NCI-H1092 (cell line): Measurements from ENCODE around the gene SPZ1.
"Not testable (repeated sequence)": the region's sequence is repeated elsewhere in the genome, so short reads cannot be mapped to it uniquely, and the experiment has no call there.

ENCODE experiments used
- DNase-seq: peaks from one replicate; lab custom pipeline; 2025; lab: John Stamatoyannopoulos, UW

Gene SPZ1, protein sequence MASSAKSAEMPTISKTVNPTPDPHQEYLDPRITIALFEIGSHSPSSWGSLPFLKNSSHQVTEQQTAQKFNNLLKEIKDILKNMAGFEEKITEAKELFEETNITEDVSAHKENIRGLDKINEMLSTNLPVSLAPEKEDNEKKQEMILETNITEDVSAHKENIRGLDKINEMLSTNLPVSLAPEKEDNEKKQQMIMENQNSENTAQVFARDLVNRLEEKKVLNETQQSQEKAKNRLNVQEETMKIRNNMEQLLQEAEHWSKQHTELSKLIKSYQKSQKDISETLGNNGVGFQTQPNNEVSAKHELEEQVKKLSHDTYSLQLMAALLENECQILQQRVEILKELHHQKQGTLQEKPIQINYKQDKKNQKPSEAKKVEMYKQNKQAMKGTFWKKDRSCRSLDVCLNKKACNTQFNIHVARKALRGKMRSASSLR

DNA sequence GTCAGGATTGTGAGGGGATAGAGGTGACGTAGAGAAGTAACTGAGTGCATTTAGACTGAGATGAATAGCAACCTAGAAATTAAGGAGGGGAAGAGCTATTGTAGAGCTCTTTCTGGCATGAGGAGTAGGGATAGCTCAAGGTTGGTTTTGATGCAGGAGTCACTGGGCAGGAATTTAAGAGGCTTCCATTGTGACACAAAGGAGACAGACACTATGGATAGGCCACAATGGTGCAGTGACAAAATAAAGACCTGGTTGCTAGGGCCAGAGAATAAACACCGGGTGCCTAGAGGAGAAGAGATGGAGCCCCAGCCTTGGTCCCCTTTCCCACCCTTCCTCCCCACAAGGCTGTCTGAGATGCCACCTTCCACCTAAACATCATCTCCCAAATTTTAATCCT lies at the start of gene SPZ1:
Gene SPZ1 (plus strand): TSS at position 301 of the 400 bp plus-strand sequence. CDS start 214 bp downstream, outside the sequence.
- no peak for DNase-seq

- not testable (repeated sequence) for DNase-seq
Measured at GRCh38 chr5:80270543-80270942, 49.3 kb upstream of the SPZ1 start.

DNA sequence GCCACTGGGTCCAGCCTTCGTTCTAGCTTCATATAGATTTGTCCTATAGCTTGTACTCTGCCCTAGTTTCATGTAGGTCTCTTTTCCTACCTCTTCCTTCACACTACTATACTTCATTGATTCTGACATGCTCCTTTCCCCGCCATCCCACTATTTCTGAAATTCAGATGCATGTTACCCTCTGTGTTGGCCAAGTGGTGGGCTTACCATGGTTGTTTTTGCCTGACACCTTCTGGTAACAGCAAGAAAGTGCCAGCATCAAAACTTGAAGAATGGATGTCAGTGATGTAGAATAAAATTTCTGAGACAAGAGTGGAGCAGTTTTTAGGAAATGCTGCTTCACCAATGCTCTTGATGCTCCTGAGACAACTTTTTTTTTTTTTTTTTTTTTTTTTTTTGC lies 44.5 kb upstream of the SPZ1 start:
- DNase-seq, result peak; percentile 12

DNA sequence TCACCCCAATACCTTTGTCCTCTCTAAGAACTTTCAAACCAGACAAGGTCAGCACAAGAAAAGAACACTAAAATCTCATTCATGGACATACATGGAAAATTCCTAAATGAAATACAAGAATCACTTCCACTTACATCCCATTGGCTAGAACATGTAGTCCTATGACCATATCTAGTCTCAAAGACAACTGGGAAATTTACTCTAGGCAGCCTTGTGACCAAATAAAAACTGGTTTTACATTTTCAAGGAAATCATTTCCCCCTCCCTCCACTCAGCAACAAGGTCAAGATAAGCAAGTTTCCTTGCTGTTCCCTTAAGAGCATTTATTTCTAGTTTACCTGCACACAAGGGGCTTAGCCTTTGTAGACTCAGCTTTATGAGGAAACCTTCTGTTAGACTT lies 43.6 kb upstream of the SPZ1 start:
- DNase-seq, result no peak

DNA sequence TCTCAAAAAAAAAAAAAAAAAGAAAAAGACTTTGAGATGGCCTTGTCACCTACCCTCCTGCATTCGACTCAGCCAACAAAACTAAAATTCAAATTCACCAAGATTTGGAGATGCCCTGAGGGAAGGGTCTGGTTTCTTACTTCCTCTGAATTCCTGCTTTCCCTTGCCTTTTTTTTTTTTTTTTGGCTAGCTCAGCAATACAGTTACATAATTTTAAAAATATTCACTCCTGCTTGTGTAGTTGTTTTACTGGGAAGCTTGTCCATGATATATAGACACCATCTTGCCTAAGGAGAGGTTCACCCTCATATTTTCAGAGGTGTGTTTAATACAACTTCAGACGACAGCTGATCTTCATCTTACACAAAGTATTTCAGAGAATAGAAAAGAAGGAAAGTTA lies 42.6 kb upstream of the SPZ1 start:
- DNase-seq, result no peak

DNA sequence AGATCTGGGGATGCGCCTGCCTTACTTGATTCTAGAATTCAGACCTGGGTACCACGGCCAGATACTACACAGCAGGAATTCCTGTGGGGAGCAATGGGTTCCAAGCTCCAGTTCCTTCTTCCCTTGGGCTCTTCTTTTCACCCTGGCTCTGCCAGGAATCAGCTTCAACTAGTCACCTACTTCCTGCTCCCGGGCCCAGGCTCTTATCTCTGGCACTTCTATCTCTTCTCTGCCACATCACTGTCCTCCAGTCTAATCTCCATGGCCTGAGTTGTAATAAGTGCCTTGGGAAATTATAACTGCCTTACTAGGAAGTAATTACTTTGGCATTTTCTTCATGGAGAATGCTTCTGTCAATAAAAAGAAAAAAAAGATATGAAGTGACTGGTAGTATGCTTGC lies 37.7 kb upstream of the SPZ1 start:
- DNase-seq, result no peak

DNA sequence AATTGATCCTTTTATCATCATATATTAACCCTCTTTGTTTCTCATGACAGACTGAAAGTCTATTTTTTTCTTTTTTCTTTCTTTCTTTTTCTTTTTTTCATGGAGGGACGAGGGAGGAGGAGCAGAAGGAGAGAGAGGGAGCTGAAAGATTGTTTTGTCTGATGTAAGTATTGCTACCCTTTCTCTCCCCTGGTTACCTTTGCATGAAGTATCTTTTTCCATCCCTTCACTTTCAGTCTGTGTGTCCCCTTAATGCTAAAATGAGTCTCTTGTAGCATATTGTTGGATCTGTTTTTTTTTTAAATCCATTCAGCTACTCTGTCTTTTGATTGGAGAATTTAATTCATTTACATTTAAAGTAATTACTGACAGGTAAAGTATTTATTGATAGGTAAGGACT lies 36.4 kb upstream of the SPZ1 start:
- DNase-seq, result no peak

DNA sequence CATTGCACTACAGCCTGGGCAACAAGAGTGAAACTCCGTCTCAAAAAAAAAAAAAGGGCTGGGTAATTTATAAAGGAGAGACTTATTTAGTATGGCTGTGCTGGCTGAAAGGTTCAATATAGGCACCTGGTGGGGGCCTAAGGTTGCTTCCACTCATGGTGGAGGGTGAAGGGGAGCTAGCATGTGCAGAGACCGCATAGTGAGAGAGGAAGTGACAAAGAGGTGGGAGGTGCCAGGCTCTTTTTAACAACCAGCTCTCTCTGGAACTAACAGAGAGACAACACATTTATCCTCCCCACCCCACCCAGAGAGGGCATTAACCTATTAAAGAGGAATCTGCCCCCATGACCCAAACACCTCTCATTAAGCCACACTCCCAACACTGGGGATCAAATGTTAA lies 35.1 kb upstream of the SPZ1 start:
- no peak for DNase-seq

GRCh38 chr5:80288177-80288576 lies 31.6 kb upstream of the SPZ1 start:
- DNase-seq, result no peak

DNA sequence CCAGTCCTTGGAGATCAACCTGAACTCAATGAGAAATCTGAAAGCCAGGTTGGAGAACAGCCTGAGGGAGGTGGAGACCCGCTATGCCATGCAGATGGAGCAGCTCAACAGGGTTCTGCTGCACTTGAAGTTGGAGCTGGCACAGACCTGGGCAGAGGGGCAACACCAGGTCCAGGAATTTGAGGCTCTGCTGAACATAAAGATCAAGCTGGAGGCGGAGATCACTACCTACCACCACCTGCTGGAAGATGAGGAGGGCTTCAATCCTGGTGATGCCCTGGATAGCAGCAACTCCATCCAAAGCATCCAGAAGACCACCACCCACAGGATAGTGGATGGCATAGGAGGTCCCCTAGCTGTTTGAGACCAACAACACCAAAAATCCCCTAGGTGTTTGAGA lies 30.5 kb upstream of the SPZ1 start:
- no peak for DNase-seq

DNA sequence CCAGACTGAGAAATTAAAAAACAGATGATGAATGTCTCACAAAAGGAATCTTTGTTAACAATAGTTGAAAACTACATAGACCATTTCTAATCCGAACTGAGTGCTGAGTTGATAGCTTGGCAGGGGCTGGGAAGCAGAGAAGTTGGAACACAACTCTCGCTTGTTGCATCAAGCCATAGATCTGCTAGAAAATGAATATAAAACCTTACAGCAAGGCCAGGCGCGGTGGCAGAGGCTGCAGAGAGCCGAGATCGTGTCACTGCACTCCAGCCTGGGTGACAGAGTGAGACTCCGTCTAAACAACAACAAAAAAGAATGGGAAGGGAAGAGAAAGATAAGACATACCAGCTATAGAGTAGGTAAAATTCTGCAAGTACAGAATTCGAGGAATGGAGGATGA lies 28.0 kb upstream of the SPZ1 start:
- no peak for DNase-seq

- no peak for DNase-seq
Measured at GRCh38 chr5:80296121-80296520, 23.7 kb upstream of the SPZ1 start.

DNA sequence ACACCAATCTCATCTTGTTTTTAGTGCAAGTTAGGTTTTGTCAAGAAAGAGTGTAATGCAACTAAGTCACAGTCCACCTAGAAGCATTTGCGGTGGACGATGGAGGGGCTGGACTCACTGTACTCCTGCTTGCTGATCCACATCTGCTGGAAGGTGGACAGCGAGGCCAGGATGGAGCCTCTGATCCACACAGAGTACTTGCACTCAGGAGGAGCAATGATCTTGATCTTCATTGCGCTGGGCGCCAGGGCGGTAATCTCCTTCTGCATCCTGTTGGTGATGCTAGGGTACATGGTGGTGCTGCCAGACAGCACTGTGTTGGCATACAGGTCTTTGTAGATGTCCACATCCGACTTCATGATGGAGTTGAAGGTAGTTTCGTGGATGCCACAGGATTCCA lies 20.2 kb upstream of the SPZ1 start:
- DNase-seq, result no peak

DNA sequence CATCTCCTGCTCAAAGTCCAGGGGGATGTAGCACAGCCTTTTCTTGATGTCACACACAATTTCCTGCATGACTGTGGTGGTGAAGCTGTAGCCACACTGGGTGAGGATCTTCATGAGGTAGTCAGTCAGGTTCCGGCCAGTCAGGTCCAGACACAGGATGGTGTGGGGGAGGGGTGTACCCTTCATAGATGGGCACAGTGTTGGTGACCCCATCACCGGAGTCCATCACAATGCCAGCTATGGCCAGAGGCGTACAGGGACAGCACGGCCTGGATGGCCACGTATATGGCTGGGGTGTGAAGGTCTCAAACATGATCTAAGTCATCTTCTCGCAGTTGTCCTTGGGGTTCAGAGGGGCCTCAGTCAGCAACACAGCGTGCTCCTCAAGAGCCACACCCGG lies 19.7 kb upstream of the SPZ1 start:
- no peak for DNase-seq

DNA sequence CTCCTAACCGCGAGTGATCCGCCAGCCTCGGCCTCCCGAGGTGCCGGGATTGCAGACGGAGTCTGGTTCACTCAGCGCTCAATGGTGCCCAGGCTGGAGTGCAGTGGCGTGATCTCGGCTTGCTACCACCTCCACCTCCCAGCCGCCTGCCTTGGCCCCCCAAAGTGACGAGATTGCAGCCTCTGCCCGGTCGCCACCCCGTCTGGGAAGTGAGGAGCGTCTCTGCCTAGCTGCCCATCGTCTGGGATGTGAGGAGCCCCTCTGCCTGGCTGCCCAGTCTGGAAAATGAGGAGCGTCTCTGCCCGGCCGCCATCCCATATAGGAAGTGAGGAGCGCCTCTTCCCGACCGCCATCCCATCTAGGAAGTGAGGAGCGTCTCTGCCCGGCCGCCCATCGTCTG lies 19.0 kb upstream of the SPZ1 start:
- not testable (repeated sequence) for DNase-seq

- DNase-seq, result not testable (repeated sequence)
Measured at GRCh38 chr5:80301342-80301741, 18.5 kb upstream of the SPZ1 start.

DNA sequence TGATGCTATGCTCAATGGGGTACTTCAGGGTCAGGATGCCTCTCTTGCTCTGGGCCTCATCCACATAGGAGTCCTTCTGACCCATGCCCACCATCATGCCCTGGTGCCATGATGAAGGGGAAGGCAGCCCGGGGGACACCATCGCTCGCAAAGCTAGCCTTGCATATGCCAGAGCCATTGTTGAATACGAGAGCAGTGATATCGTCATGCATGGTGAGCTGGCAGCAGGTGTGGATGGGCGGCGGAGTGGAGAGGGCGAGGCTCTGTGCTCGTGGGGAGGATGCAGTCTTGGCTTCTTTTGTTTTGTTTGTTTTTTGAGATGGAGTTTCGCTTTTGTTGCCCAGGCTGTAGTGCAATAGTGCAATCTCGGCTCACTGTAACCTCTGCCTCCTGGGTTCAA lies 17.2 kb upstream of the SPZ1 start:
- no peak for DNase-seq

DNA sequence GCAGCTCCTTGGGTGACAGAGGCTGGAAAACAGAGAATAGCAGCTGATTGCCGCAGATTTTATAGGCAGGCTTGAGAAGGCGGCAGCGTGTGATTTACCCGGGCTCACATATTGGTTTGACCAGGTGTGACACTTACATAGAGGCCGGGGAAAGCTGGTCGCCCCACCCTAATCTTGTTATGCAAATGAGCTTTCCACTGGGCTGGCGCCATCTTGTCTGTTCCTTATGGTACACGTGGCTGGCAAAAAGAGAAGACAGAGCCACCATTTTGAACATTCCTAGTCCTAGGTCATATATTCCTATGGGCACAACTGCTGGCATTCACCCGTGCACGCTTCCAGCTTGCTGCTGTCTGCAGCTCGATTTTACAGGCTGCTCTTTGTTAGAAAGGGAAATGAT lies 11.3 kb upstream of the SPZ1 start:
- no peak for DNase-seq

- no peak for DNase-seq
Measured at GRCh38 chr5:80309871-80310665, 9.7 kb upstream of the SPZ1 start.

- DNase-seq, result no peak
Measured at GRCh38 chr5:80315244-80315643, 4.6 kb upstream of the SPZ1 start.

DNA sequence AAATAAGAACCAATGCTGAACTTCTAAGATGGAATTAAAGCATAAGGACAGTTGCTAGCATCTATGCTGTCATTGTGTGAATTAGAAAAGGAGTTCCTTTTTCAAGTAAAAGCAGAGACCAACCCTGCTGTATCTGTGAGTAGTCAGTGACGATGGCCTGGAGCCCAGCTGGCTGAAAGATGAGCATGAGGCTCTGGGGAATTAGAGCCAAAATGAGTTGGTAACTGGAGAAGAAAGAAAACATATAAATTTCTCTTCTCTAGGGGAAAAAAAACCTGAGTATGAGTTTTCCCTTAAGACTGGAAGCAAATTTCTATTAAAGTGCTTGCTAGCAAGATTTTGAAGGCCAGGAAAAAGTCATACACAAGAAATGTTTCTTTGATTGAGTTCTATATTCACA lies 1.6 kb upstream of the SPZ1 start:
- DNase-seq, result no peak

DNA sequence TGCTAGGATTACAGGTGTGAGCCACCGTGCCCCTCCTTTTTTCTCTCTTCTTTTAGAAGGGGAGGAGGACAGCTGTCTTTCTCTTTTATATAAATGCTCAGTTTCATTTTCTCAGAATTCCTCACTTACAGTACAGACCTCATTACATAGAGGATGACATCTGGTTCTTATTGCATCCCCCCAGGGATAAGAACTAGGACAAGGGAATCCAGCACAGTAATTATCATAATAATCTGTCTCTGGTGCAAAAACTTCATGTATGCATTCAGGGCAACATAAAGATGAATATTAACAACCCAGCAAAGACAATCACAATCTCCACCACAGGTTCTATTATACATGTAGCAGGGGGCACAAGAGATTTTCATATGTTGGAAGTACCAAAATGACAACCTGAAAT lies 5.1 kb downstream of the SPZ1 start:
- DNase-seq, result no peak

DNA sequence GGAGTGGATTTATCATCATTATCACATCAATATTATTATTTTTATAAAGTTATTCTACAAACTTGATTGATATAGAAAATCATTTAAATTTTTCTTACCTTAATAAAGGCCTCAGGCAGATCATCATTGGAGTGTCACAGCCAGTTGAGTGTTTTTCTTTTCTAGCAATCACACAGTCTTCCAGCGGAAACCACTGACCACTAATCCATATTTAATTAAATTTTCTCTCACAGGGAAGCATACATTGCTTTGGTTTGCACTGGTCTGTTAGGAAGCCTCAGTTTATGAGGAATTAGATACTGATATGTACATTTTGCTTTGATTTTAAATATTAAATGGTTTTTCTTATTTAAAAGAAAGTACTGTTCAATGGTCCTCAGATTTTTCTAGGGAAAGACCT lies 6.7 kb downstream of the SPZ1 start:
- no peak for DNase-seq
